MM.1S (cell line): Measurements from ENCODE around the gene ZMYND15.

Source experiments
- CTCF ChIP-seq: fragments of 300-600 bp; sonication (generic); IDR thresholded peaks from 2 replicates; pipeline ENCODE4 v1.5.1; 2016; ENCODE audit warnings: antibody characterized with exemption, low read length, mixed read lengths
- EZH2 ChIP-seq: fragments of 300-600 bp; sonication (generic); optimal IDR thresholded peaks from 2 replicates; pipeline ENCODE3; 2017; ENCODE audit warnings: low read depth, mild to moderate bottlenecking, antibody characterized with exemption, low read length, mixed read lengths
- EZH2phosphoT487 ChIP-seq: fragments of 300-600 bp; sonication (generic); IDR thresholded peaks from 2 replicates; pipeline ENCODE4 v1.6.1; 2018; ENCODE audit warnings: antibody characterized with exemption, low read length

GRCh38 chr17:4751932-4752331 lies 12.3 kb downstream of the ZMYND15 start:
- no peak for TF ChIP-seq CTCF
- TF ChIP-seq EZH2, result no peak
- no peak for TF ChIP-seq EZH2phosphoT487
